Naive thymus-derived CD8-positive, alpha-beta T cell (primary cell): ENCODE data around the gene PDE4B. TPM values are rescaled to one million over a fixed set of nuclear protein-coding genes. Genes with fewer than 3 reads are reported as not detected.
A peak's percentile ranks its signal among the peaks of the same experiment; 100 is the strongest.

Experiments
- ATAC-seq, 2 donors: fragments of 150-1000 bp; cut with Tn5 transposase in 1 of 2; sonication (Bioruptor Pico), chemical (Tn5 transposase) in 1 of 2; 1 replicate in 1 of 2; 2 replicates in 1 of 2; pipeline ENCODE4 v1.10.0; 2021; ENCODE audit warnings: mild to moderate bottlenecking in 2 of 2, moderate library complexity in 2 of 2
- POLR2A ChIA-PET: fragments of 350-600 bp; sonication (Branson Sonifier 250); formaldehyde crosslinking; loops from one replicate; lab custom pipeline; 2021; ENCODE audit warnings: antibody characterized with exemption; lab: Charles Lee
- DNase-seq, 10 donors: peaks; one replicate each; pipeline versions ENCODE4 v3.0.0 to v3.0.0-alpha.2; 2020 to 2022
- H3K27ac Mint-ChIP-seq, 10 donors: one replicate each; pipeline ENCODE4 v1.8.0; 2020 to 2022; ENCODE audit warnings: mild to moderate bottlenecking in 10 of 10, mixed read lengths in 10 of 10, moderate library complexity in 4 of 10, inconsistent platforms in 1 of 10
- H3K27me3 Mint-ChIP-seq, 5 donors: one replicate each; pipeline ENCODE4 v1.8.0; 2021 to 2022; ENCODE audit warnings: mixed read lengths in 5 of 5
- H3K36me3 Mint-ChIP-seq, 3 donors: one replicate each; pipeline ENCODE4 v1.8.0; 2020 to 2022; ENCODE audit warnings: mixed read lengths in 3 of 3, mild to moderate bottlenecking in 2 of 3, inconsistent platforms in 1 of 3
- H3K4me1 Mint-ChIP-seq, 4 donors: one replicate each; pipeline ENCODE4 v1.8.0; 2021 to 2022; ENCODE audit warnings: mixed read lengths in 4 of 4
- H3K4me3 Mint-ChIP-seq, 10 donors: one replicate each; pipeline ENCODE4 v1.8.0; 2020 to 2022; ENCODE audit warnings: mild to moderate bottlenecking in 10 of 10, mixed read lengths in 10 of 10, moderate library complexity in 6 of 10, inconsistent platforms in 1 of 10
- H3K9me3 Mint-ChIP-seq, 9 donors: one replicate each; pipeline ENCODE4 v1.8.0; 2020 to 2022; ENCODE audit warnings: mixed read lengths in 9 of 9, mild to moderate bottlenecking in 3 of 9, inconsistent platforms in 1 of 9, moderate library complexity in 1 of 9
- polyA plus RNA-seq, 3 donors: library from polyadenylated mRNA; unstranded; fragments of 300-500 nt; fragmentation: Illumina TruSeq; gene quantifications; one replicate each; pipeline ENCODE4 v1.2.3, GENCODE V29; 2021
- total RNA-seq, 8 experiments: library from RNA in 2 of 8; stranded (reverse) in 2 of 8; gene quantifications; one replicate each; pipeline ENCODE4 v1.2.3 and lab custom pipeline; 2021 to 2026

Gene PDE4B
- total and polyA plus RNA-seq, 5 experiments from 2014 or later: 27.4 to 35.2 (median 31.9) TPM

DNA sequence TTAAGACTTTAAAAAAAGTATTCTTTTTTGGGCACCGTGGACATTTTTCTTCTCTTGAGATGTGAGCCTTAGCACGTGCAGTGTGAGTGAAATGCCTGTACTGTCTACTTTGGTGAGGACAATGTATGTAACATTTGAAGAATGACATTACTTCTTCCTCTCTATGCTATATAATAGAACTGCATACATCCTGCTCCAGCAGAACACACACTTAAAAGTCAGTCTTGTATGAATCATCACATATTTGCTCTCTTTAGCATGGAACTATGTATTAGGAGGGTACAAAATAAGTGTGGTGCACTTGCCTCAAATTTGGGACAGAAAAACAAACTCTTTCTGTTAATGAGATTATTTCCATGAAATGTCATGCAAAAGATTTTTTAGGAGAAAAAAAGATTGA, 382.9 kb downstream of the PDE4B start:
- POLR2A ChIA-PET: no interaction called here
- peak overlapping the region in 1 of 10 donors; percentile 20 for H3K27ac Mint-ChIP-seq
- H3K27me3 Mint-ChIP-seq: peaks cover 0 to 4% (median 0%) of the 10 kb centered on the region in 5 donors
- H3K36me3 Mint-ChIP-seq: no peaks in the 10 kb centered on the region
- ATAC-seq (no peak), DNase-seq (no peak)
- H3K4me1 Mint-ChIP-seq: no peaks in the 10 kb centered on the region
- no peaks in the 10 kb centered on the region for H3K9me3 Mint-ChIP-seq
- H3K4me3 Mint-ChIP-seq: no peak overlapping the region

- DNase-seq (no peak), ATAC-seq (no peak)
- H3K4me3 Mint-ChIP-seq: no peak overlapping the region
- H3K36me3 Mint-ChIP-seq: no peaks in the 10 kb centered on the region
- POLR2A ChIA-PET: no interaction called here
- H3K4me1 Mint-ChIP-seq: no peaks in the 10 kb centered on the region
- peaks cover 0 to 4% (median 0%) of the 10 kb centered on the region in 5 donors for H3K27me3 Mint-ChIP-seq
- H3K27ac Mint-ChIP-seq: no peak overlapping the region
- H3K9me3 Mint-ChIP-seq: no peaks in the 10 kb centered on the region
These were observed 383.5 kb downstream of the PDE4B start for GRCh38 chr1:66176012-66176715.

- H3K4me1 Mint-ChIP-seq: peaks cover 0 to 5% (median 2%) of the 10 kb centered on the region in 4 donors
- H3K27me3 Mint-ChIP-seq: peaks cover 0 to 4% (median 0%) of the 10 kb centered on the region in 5 donors
- H3K27ac Mint-ChIP-seq: peak overlapping the region in 1 of 10 donors; percentile 2
- no peaks in the 10 kb centered on the region for H3K36me3 Mint-ChIP-seq
- ATAC-seq (no peak), DNase-seq (no peak)
- POLR2A ChIA-PET: no interaction called here
- H3K9me3 Mint-ChIP-seq: no peaks in the 10 kb centered on the region
- H3K4me3 Mint-ChIP-seq: no peak overlapping the region
These were observed 384.1 kb downstream of the PDE4B start for GRCh38 chr1:66176832-66177231.

DNA sequence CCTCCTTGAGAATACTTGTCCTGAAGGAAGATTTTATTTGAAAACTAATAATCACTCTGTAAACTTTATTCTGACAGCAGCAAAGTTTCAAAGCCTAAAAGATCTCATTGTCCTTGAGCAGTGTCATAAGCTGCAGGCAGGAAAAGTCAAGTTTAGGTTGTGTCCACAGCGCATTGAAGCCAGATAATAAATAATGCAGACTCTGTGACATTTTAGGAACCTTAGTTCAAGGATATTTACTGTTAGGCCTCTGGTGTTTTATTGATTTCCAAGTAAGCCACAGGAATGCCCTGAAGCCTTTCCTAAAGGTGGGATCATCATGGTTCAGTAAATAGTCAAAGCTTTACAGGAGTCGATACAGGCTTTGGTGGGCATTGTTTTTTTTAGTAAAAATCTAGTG, 384.8 kb downstream of the PDE4B start:
- POLR2A ChIA-PET: no interaction called here

DNA sequence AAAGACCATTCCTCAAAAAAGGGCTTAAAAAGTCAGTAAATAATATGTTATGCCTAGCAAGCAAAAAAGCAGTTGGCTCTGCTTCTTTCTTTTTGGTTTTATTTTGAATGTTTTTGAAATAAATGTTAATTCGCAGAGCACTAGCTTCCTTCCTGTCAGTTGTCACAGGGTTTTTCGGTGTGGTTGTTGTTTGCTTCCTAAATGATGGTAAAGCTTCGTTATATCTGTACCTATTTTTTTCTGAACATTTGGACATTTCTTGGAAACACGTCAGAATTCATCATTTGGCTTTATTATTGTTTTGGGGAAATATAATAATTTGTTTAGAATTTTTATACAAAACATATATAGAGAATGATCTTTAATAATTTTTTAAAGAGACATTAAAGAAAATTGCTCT, 389.3 kb downstream of the PDE4B start:
- POLR2A ChIA-PET: no interaction called here
- ATAC-seq: peak in 1 of 2 donors; percentile 44
- Mint-ChIP-seq H3K4me3 (peak overlapping the region in 4 of 10 donors; percentile 26 to 55 (median 32)), H3K4me1 (peaks cover 4 to 23% (median 15%) of the 10 kb centered on the region in 4 donors), H3K27me3 (no peaks in the 10 kb centered on the region), H3K9me3 (peaks cover 0 to 4% (median 0%) of the 10 kb centered on the region in 9 donors), H3K36me3 (no peaks in the 10 kb centered on the region), H3K27ac (peak overlapping the region in 2 of 10 donors; percentile 59 to 73)
- peak in 2 of 10 donors; percentile 5 to 15 for DNase-seq

More for the DNA sequence above, 384.8 kb downstream of the PDE4B start:
- H3K36me3 Mint-ChIP-seq: no peaks in the 10 kb centered on the region
- H3K4me3 Mint-ChIP-seq: no peak overlapping the region
- H3K27ac Mint-ChIP-seq: no peak overlapping the region
- no peaks in the 10 kb centered on the region for H3K9me3 Mint-ChIP-seq
- H3K27me3 Mint-ChIP-seq: peaks cover 0 to 4% (median 0%) of the 10 kb centered on the region in 5 donors
- ATAC-seq (no peak), DNase-seq (no peak)
- H3K4me1 Mint-ChIP-seq: peaks cover 0 to 10% (median 4%) of the 10 kb centered on the region in 4 donors

DNA sequence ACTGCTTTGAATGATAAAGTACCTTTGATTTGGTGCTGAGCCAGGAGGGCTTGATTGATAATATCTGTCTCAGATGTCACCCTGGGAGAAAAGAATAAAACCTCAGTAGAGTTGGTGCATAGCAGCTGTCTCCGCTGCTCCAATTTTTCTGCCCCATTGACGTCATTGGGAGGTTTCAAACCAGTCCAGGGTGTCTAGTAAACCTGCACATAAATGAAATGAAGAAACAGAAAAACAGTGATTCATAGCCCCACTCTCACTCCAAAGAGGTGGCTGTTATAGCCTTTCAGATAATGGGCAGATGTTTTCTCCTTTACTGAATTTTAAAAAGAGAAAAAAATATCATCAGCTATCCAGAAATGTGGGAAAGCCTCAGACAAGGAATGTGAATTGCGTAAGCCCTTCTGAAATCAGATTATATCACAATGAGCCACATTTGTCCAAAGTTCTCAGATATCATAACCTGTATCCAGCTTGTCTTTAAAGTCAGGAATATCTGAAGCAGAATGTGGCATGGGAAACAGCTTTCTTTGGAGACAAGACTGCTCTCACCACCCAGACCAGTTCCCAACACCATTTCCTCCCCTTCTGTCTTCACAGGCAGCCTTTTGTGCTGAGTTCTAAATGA, 390.0 kb downstream of the PDE4B start:
- Mint-ChIP-seq H3K27me3 (no peaks in the 10 kb centered on the region), H3K27ac (peak overlapping the region in 6 of 10 donors; percentile 21 to 73 (median 63)), H3K4me3 (peak overlapping the region in 4 of 10 donors; percentile 12 to 47 (median 40)), H3K36me3 (no peaks in the 10 kb centered on the region), H3K9me3 (peaks cover 0 to 4% (median 0%) of the 10 kb centered on the region in 9 donors), H3K4me1 (peaks cover 4 to 23% (median 15%) of the 10 kb centered on the region in 4 donors)
- POLR2A ChIA-PET: no interaction called here
- DNase-seq (peak in 8 of 10 donors; percentile 2 to 62 (median 30)), ATAC-seq (peak; percentile 95 to 97)

DNA sequence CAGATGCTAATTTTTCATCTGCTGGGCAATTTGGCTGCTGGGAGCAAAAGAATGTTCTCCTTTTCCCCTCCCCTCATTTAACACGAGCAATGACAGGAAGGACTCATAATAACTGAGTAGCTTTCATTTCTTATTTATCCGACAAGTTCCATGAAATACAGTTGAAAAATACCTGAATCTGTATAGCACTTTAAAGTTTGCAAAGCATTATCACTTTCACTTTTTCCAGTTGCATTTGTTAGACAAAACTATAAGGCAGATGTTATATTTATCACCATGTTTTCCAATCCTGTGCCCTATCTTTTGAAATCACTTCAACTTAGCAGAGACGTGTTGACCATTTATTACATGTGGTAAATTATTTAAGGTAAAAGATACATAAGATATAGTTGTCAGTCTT, 390.7 kb downstream of the PDE4B start:
- H3K4me1 Mint-ChIP-seq: peaks cover 4 to 23% (median 15%) of the 10 kb centered on the region in 4 donors
- no peak for DNase-seq
- no peaks in the 10 kb centered on the region for H3K27me3 Mint-ChIP-seq
- POLR2A ChIA-PET: no interaction called here
- no peak for ATAC-seq
- H3K9me3 Mint-ChIP-seq: peaks cover 0 to 4% (median 0%) of the 10 kb centered on the region in 9 donors
- H3K36me3 Mint-ChIP-seq: no peaks in the 10 kb centered on the region
- peak overlapping the region in 2 of 10 donors; percentile 15 to 73 for H3K27ac Mint-ChIP-seq
- H3K4me3 Mint-ChIP-seq: no peak overlapping the region

- POLR2A ChIA-PET: no interaction called here
- H3K9me3 Mint-ChIP-seq: peaks cover 0 to 7% (median 0%) of the 10 kb centered on the region in 9 donors
These were observed 404.4 kb downstream of the PDE4B start for GRCh38 chr1:66197120-66197519.

DNA sequence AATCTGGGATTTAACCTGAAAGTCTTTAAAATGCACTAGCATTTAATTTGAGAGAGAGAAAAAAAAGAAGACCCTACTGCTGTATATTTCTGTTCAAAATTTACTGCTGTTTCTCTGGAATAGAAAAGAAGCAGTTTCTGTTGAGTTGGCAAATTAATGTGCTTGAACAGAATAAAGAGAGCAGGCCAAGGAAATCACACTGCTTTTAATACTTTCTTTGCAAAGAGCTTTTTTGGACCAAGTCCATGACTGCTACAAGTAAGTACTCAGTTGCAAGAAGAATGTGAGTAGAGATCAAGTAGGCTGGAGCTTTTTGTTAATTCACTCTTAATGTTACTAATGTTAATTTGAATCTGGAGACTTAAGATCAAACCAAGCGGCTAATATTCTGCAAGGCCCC, 405.1 kb downstream of the PDE4B start:
- peaks cover 0 to 7% (median 0%) of the 10 kb centered on the region in 9 donors for H3K9me3 Mint-ChIP-seq
- no peaks in the 10 kb centered on the region for H3K4me1 Mint-ChIP-seq
- DNase-seq (no peak), ATAC-seq (no peak)
- H3K27ac Mint-ChIP-seq: no peak overlapping the region
- H3K4me3 Mint-ChIP-seq: no peak overlapping the region
- peaks cover 0 to 4% (median 0%) of the 10 kb centered on the region in 5 donors for H3K27me3 Mint-ChIP-seq
- POLR2A ChIA-PET: no interaction called here
- peaks cover 0 to 2% (median 0%) of the 10 kb centered on the region in 3 donors for H3K36me3 Mint-ChIP-seq

More at GRCh38 chr1:66197120-66197519, 404.4 kb downstream of the PDE4B start:
- Mint-ChIP-seq H3K4me3 (no peak overlapping the region), H3K36me3 (peaks cover 0 to 2% (median 0%) of the 10 kb centered on the region in 3 donors), H3K27ac (no peak overlapping the region), H3K4me1 (no peaks in the 10 kb centered on the region), H3K27me3 (peaks cover 0 to 4% (median 0%) of the 10 kb centered on the region in 5 donors)
- no peak for ATAC-seq
- DNase-seq: no peak

DNA sequence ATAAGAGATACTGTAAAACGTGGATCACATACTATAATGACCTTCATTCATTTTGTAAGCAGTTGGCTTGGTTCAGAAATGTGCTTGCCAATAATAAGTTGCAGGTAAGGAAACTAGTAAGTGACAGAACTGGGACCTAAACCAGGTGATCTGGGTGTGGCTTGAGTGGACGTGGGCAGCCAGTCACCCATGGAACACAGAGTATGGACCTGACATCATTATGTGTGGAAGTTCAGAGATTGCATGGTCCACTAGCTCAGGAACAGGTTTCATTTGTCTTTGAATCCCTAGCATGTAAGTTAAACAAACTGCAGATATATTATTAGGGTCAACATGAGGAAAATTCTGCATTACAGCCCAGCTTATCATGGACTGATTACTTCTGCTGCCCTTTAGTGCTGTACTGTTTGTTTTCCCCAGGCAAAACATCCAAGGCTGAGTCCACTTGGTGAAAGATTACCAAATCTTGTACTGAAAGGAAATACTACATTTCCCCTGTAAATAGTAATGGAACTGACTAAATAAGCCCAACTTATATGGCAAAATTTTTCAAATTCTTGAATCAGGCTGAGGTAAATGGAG, 414.0 kb downstream of the PDE4B start:
- Mint-ChIP-seq H3K27me3 (peaks cover 2 to 21% (median 6%) of the 10 kb centered on the region in 5 donors), H3K4me1 (no peaks in the 10 kb centered on the region), H3K36me3 (peaks cover 2 to 8% (median 2%) of the 10 kb centered on the region in 3 donors), H3K27ac (no peak overlapping the region), H3K4me3 (no peak overlapping the region), H3K9me3 (peaks cover 3 to 18% (median 8%) of the 10 kb centered on the region in 9 donors)
- DNase-seq (no peak), ATAC-seq (no peak)
- POLR2A ChIA-PET: no interaction called here

GRCh38 chr1:66207484-66207883, 414.8 kb downstream of the PDE4B start:
- H3K4me1 Mint-ChIP-seq: no peaks in the 10 kb centered on the region
- DNase-seq (no peak), ATAC-seq (no peak)
- POLR2A ChIA-PET: no interaction called here
- H3K27me3 Mint-ChIP-seq: peaks cover 2 to 21% (median 6%) of the 10 kb centered on the region in 5 donors
- H3K27ac Mint-ChIP-seq: no peak overlapping the region
- H3K36me3 Mint-ChIP-seq: peaks cover 2 to 8% (median 2%) of the 10 kb centered on the region in 3 donors
- peaks cover 3 to 18% (median 8%) of the 10 kb centered on the region in 9 donors for H3K9me3 Mint-ChIP-seq
- H3K4me3 Mint-ChIP-seq: no peak overlapping the region

DNA sequence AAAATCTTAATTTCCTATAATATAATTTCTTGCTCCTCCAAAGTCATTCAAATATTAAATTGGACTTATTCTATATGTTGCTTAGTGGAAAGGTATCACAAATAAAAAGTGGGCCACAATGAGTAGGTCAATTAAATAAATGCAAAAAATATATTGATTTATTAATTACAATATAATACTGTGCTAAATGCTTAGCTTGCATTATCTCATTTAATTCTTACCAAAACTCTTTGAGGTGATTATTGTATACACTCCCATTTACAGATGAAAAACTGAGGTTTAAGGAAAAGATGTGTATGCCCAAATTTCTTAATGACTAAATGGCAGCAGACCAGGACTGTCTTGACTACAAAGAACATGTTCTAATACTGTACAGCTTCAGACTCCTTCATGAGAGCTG, 415.9 kb downstream of the PDE4B start:
- Mint-ChIP-seq H3K4me1 (no peaks in the 10 kb centered on the region), H3K4me3 (no peak overlapping the region), H3K27ac (no peak overlapping the region), H3K9me3 (peaks cover 2 to 12% (median 7%) of the 10 kb centered on the region in 9 donors), H3K36me3 (peaks cover 1 to 8% (median 2%) of the 10 kb centered on the region in 3 donors), H3K27me3 (peaks cover 2 to 21% (median 6%) of the 10 kb centered on the region in 5 donors)
- no peak for DNase-seq
- POLR2A ChIA-PET: no interaction called here
- ATAC-seq: no peak
